NCI-H446 treated with DMSO at 0.1 percent for 48 hours (cell line): ENCODE measurements around the gene PROK1.
"Not testable (repeated sequence)": the region's sequence is repeated elsewhere in the genome, so short reads cannot be mapped to it uniquely, and the experiment has no call there.

ENCODE experiments used
- DNase-seq: peaks from one replicate; lab custom pipeline; 2025; lab: John Stamatoyannopoulos, UW

PROK1 gene, protein sequence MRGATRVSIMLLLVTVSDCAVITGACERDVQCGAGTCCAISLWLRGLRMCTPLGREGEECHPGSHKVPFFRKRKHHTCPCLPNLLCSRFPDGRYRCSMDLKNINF

GRCh38 chr1:110450929-110451328, at the start of gene PROK1:
Gene PROK1, plus strand, starts transcription at chr1:110451149. Its CDS starts 68 bp downstream, at chr1:110451217.
- DNase-seq = no peak

DNA sequence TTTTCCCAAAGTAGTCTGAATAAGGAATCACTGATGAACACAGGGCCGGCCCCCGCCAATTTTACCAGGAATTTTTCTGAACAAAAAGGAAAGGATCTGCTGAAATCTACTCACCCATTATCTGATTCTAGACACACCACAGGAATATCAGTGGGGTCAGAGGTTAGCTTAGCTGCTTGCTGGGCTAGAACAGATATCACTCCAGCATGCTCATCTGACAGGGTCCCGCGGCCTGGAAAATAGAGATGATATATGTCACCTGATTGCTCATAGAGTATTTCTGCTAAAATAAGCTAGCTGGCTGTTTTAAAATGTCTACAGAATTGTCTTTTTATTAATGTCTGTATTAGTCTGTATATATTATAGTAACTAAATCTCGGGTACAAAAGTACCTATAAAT, 47.1 kb upstream of the PROK1 start:
- no peak for DNase-seq

- no peak for DNase-seq
Observed at GRCh38 chr1:110404401-110404800, 46.5 kb upstream of the PROK1 start.

- not testable (repeated sequence) for DNase-seq
Observed at GRCh38 chr1:110406407-110406806, 44.5 kb upstream of the PROK1 start.

- DNase-seq = peak; percentile 79
Observed at GRCh38 chr1:110407260-110408210, 43.4 kb upstream of the PROK1 start, which contains the start of gene LAMTOR5. Gene LAMTOR5, minus strand, starts transcription at chr1:110407694. Its CDS starts 74 bp downstream, at chr1:110407620.

GRCh38 chr1:110408488-110408887, 42.5 kb upstream of the PROK1 start:
- no peak for DNase-seq

GRCh38 chr1:110409316-110409715, 41.6 kb upstream of the PROK1 start:
- no peak for DNase-seq

DNA sequence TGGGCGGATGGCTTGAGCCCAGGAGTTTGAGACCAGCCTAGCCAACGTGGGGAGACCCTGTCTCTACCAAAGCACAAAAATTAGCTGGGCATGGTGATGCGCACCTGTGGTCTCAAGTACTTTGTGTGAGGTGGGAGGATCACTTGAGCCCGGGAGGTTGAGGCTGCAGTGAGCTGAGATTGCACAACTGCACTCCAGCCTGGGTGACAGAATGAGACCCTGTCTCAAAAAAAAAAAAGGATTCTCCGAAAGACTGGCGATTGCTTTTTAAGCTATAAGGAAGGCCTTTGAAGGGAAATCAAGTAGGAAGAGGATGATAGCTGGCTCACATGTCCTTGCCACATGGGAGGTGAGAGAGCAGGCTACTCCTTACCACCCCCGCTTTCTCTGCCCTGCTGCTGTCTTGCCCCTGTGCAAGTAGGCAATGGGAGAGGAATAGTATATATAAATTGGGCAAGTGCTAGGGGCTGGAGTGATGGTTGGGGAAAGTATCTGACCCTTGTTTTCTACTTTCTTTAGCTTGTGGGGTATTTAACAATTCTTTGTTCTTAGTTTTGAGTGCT, 39.7 kb upstream of the PROK1 start:
- no peak for DNase-seq

DNA sequence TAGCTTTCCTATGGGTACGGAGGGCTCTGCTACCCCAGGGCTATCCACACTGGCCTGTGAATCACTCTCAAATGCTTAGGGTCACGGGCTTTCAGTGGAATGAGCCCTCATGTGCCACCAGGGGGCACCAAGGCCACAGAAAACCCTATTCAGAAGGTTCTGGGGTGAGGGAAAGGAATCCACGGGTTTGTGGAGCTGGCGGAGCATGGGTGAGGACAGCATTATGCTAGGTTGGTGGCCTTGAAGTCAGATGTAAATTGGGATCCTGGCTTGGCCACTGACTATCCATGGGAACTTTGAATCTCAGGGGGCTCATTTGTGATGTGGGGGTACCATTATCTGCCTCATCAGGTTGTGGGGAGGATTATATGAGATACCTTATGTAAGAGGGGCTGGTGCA, 38.4 kb upstream of the PROK1 start:
- peak; percentile 34 for DNase-seq

GRCh38 chr1:110413045-110413444, 37.9 kb upstream of the PROK1 start:
- not testable (repeated sequence) for DNase-seq

DNA sequence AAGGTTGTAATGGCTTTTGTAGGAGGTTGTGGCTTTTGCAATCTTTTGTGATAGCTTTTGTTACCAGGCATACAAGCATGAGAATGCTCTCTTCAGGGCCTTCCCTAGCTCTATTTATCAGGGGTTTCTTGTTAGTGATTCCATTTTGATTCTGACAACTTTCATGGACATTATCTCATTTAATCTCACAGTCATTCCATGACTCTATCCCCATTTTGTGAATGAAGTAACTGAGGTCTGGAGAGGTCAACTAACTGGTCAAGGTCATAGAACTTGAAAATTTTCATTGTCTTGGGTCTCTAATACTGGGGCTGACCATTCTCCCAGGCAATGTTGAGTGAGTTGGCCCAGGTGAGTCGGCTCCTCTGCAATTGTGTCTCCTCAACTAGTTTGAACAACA, 32.2 kb upstream of the PROK1 start:
- no peak for DNase-seq

DNA sequence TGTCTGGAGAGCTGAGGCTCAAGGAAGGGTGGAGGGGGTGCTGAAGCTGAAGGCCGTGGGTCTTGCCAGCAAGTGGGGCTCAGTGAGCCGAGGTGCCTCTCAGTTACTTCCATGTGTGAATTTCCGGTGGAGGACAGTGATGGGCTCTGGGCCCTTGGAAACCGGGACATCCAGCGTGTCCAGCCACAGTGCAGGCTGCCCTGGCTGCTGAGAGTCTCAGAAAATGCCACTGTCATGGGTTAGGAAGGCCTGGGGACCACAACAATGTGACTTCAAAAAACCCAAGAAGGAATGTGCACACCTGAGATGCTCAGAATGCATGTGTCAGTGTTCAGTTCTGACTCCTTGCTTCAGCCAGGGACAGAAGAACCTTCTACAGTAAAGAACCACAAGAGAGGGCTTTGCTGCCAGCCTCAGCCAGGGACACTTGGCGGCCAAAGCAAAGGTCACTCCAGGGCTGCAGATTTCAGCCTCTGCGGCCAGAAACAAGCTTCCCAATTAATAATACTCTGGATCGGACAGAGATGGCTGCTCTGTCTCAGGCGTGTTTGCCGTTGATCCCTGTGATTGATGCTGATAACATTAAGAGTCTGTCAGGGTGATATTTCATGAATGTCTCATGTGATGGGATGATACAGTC, 30.8 kb upstream of the PROK1 start:
- no peak for DNase-seq

- no peak for DNase-seq
Observed at GRCh38 chr1:110420874-110421793, 29.8 kb upstream of the PROK1 start.

DNA sequence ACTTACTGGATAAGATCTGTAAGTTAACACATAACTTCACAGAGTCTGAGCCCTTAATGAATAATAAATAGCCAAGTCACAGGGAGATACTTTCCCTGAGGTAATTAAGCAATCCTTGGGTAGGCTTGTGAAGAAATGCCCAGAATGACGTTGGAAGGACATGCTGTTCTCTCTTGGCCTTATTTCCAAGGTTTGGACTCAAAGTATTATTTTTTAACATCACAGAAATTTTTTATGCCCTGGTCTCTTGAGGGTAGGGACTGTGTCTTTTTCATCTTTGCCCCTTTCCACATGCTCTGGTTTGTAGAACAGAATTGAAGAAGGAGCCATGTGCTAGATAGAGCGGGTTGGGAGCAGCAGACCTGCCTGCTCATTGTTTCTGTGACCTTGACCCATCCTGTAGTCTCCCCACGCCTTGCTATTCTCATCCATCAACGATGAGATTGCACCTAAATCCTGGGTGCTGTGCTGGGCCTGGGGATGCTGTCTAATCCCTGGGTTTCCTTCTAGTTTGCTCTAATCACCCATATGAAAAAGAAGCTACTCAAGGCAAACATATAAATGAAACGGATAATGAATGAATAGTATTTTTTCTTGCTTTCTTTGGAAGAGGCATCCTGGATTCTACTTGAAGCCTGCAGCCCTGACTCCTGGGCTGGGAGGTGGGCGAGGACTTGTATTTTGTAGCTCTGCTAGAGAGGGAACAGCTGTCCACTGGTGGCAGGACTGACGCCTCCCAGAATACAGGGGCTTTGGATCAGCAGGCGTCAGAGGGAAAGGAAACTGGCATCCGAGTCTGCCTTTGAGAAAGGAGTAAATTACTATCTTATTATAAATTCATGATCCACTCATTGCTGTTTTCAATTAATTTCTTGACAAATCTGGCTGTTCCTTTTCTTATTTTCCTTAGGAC, 26.0 kb upstream of the PROK1 start:
- no peak for DNase-seq

DNA sequence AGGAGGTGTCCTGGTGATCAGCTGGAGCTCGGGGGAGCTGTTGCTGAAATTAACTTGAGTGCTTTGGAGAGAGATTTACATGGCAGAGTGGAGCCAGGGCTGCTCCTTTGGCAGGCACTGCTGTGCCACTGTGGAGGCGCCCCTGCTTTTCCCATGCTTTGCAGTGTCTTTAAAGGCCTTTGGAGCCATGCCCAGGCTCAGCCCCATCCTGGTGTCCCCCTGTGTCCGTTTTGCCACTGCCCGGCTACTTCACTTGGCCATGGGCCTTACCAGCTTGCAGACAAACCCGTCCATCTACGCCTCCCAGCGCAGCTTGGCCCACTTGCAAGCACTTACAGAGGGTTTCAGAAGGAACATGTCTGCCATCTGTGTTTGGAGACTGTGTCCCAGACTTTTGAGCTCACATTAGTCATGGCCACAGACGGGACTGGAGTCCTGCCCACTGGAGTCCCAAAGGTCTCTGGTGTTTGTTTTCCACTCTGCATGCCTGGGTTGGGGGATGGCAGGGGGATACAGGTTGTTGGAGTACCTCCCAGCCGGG, 25.3 kb upstream of the PROK1 start:
- peak; percentile 95 for DNase-seq

GRCh38 chr1:110426854-110427253, 24.1 kb upstream of the PROK1 start:
- no peak for DNase-seq

GRCh38 chr1:110428946-110429345, 22.0 kb upstream of the PROK1 start:
- DNase-seq = no peak

GRCh38 chr1:110430366-110430765, 20.6 kb upstream of the PROK1 start:
- DNase-seq = no peak

GRCh38 chr1:110430901-110431300, 20.0 kb upstream of the PROK1 start:
- DNase-seq = no peak

GRCh38 chr1:110433213-110433612, 17.7 kb upstream of the PROK1 start:
- no peak for DNase-seq
